ENCODE results near the gene CPA5.

CPA5 gene

GRCh38 chr7:130398526-130399090, 54.0 kb downstream of the CPA5 start:
- peak in 3 of 4 experiments; percentile 11 to 41 (median 34) for DNase-seq

- no peak for DNase-seq
Observed at GRCh38 chr7:130400120-130400572, 55.5 kb downstream of the CPA5 start.

DNA sequence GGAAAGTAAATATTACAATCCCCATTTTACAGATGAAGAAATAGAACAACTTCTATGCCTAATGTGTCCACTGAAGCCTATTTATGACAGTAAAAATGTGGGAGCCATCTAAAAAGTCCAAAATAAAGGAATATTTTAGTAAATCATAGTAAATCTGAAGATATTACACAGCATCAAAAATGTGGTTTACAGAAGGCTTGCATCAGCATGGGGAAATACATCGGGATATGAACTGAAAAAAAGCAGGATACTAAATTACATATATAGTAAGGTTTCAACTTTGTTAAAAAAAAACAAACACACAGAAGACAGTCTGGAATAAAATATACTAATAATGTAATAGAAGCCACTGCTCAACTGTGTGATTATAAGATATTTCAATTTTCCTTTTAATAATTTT, 56.5 kb downstream of the CPA5 start:
- no peak for DNase-seq

GRCh38 chr7:130401578-130401977, 57.0 kb downstream of the CPA5 start:
- no peak for DNase-seq

DNA sequence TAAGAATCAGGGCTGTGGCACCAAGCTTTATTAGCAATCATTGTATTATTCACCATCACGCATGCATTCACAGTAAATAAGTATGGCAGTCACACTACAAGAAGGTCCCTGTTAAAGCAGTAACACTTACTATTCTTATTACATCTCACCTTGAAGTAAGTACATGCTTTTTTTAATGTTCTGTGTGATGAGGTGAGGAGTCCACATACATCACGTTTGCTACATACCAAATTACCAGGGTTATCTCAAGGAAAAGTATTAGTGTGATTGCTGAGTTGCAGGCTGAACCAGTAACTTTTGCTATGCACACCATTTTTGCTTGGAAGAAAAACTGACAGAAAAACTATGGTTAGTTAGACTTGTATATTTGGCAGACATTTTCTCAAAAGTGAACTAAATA, 60.4 kb downstream of the CPA5 start:
- DNase-seq, result no peak

DNA sequence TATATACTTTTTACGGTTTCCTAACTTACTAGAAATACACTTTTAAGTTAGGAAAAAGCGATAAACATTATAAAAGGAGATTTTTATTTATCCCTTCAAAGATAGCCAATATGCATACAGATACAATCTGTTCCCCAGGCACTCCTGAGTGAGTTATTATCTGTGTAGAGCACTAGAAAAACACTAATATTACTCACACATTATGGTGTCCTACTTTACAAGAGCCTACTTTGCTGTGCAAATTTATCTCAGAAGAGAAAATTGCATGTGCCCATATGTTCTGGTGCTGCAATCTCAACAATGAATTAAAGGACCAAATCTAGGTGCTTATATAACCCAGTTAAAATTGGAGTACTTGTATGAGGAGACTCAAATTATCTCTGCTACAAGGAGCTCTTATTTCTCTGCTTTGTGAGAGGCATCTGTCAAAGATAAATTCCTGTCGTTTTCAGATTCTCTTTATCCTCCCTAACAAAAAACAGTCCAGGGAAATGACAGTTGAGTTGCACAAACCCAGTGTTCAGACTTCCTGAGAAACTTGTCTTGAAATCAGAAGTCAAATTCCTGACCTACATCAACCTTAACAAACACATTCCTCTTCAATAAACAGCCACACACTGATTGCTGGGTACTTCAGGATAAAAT, 64.6 kb downstream of the CPA5 start:
- no peak for DNase-seq

GRCh38 chr7:130409712-130410072, 65.1 kb downstream of the CPA5 start:
- no peak for DNase-seq

- no peak for DNase-seq
Observed at GRCh38 chr7:130410868-130411541, 66.4 kb downstream of the CPA5 start.

DNA sequence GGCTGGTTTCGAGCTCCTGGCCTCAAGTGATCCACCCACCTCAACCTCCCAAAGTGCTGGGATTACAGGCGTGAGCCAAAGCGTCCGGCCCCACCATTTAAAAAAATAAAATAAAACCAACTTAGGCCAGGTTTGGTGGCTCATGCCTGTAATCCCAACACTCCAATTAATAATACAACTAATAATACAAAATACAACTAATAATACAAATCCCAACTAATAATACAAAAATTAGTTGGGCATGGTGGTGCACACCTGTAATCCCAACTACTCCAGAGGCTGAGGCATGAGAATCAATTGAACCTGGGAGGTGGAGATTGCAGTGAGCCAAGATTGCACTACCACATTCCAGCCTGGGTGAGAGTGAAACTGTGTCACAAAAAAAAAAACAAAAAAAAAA, 68.6 kb downstream of the CPA5 start:
- no peak for DNase-seq

DNA sequence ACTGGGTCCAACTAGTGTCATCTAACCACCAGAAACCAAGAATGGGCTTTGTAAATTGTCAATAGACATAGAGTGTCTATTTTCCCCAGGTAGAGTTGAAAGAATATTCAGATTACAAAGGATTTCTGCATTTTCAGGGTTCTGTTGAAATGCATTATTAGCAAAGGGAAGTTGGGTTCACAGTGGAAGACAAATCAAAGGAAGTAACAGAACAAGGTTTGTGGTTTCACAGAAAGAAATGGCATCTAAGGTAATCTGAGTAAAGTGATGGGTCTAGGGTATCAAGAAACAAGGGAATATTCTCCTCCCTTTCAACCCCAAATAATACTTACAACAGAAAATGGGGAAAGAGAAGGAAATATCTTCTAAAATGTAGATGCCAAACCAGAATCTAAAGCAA, 70.4 kb downstream of the CPA5 start:
- peak in 1 of 4 experiments; percentile 34 for DNase-seq

GRCh38 chr7:130417213-130417612, 72.6 kb downstream of the CPA5 start:
- no peak for DNase-seq

GRCh38 chr7:130418306-130418705, 73.7 kb downstream of the CPA5 start:
- no peak for DNase-seq
